Measurements from ENCODE around the gene IFNG.

GRCh38 chr12:68154779-68155178, 4.8 kb downstream of the IFNG start:
- TF ChIP-seq POLR2A (IDR thresholded peaks at IDR 0.05; ENCODE audit: low read length) (no peak), GATA1 (IDR thresholded peaks at IDR 0.05; ENCODE audit: low read depth, low read length) (no peak)

Data from erythroblast (primary cell).